GM12891 (cell line): ENCODE measurements around the gene LRRC56.

ENCODE experiments used
- POLR2A ChIP-seq: IDR thresholded peaks from 2 replicates; pipeline ENCODE4 v1.6.1; 2011; ENCODE audit warnings: low read depth, low read length, control low read depth
- TAF1 ChIP-seq: IDR thresholded peaks from 2 replicates; pipeline ENCODE4 v1.6.1; 2011; ENCODE audit warnings: low read depth, low read length, control low read depth

DNA sequence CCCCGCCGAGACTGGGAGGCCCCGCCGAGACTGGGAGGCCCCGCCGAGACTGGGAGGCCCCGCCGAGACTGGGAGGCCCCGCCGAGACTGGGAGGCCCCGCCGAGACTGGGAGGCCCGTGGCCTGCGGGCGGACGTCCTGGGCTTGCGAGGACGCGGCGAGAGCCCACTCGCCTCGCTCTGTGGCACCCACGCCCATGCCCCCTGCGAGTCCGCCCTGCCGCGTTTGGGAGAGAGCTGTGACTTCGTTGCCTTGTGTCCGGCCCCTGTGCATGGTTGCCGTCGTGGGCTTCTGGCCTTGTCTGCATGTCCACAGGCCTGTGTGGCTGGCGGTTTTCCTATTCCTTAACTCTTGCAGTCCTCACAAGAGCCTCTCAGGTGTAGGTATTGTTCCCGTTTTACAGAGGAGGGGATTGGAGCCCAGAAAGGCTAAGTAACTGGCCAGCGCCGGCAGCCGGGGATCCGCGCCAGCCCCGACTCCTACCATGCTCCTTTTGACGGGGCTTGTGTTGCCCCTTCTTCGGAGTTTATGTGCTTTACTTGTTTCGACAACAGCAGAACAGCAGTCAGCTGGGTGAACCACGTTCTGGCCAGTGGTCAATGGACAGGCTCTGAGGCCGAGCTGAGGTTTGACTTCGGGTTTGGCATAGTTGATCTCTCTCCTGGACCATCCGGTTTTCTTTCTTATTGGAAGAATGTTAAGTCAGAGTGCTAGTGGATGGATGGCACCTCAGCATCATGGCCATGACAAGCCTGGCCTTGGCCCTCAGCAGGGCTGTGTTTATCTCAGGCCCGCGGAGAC, 39.7 kb downstream of the LRRC56 start:
- TF ChIP-seq POLR2A: no peak
- TF ChIP-seq TAF1: no peak
